GM23338 (cell line): ENCODE measurements around the gene SETBP1. TPM values are rescaled to one million over a fixed set of nuclear protein-coding genes. Genes with fewer than 3 reads are reported as not detected.

Experiments
- ATAC-seq: fragments of 200-7000 bp; cut with Tn5 transposase; 3 replicates; pipeline ENCODE4 v1.9.1; 2020
- DNase-seq: peaks from one replicate; pipeline ENCODE4 v3.0.0-alpha.2; 2015; ENCODE audit warnings: low spot score
- H2AFZ ChIP-seq: fragments of 200-600 bp; sonication (generic); 2 replicates; pipeline ENCODE4 v1.8.0; 2016; ENCODE audit warnings: antibody characterized with exemption, mild to moderate bottlenecking, moderate library complexity
- H3F3A ChIP-seq: fragments of 200-600 bp; sonication (generic); replicated peaks from 2 replicates; pipeline ENCODE4 v1.8.0; 2017; ENCODE audit warnings: antibody characterized with exemption, mixed run types, low read depth
- H3K27ac ChIP-seq: fragments of 200-600 bp; sonication (generic); 2 replicates; pipeline ENCODE4 v1.6.1; 2016; ENCODE audit warnings: low read depth
- H3K27me3 ChIP-seq: fragments of 200-600 bp; sonication (generic); 2 replicates; pipeline ENCODE4 v1.8.0; 2016; ENCODE audit warnings: mild to moderate bottlenecking, mixed run types, moderate library complexity; ENCODE audit not compliant: insufficient read depth
- H3K36me3 ChIP-seq: fragments of 200-600 bp; sonication (generic); 2 replicates; pipeline ENCODE4 v1.8.0; 2016; ENCODE audit warnings: mild to moderate bottlenecking; ENCODE audit not compliant: insufficient read depth
- H3K4me1 ChIP-seq: fragments of 200-600 bp; sonication (generic); 2 replicates; pipeline ENCODE4 v1.8.0; 2016; ENCODE audit warnings: mild to moderate bottlenecking, moderate library complexity; ENCODE audit not compliant: insufficient read depth
- H3K4me2 ChIP-seq: fragments of 200-600 bp; sonication (generic); 2 replicates; pipeline ENCODE4 v1.7.1; 2017; ENCODE audit warnings: mixed run types
- H3K4me3 ChIP-seq: fragments of 200-600 bp; sonication (generic); 2 replicates; pipeline ENCODE4 v1.6.1; 2016; ENCODE audit warnings: mixed run types
- H3K79me2 ChIP-seq: fragments of 200-600 bp; sonication (generic); replicated peaks from 2 replicates; pipeline ENCODE4 v1.8.0; 2017; ENCODE audit warnings: mild to moderate bottlenecking; ENCODE audit not compliant: insufficient read depth
- H3K9me2 ChIP-seq: fragments of 200-600 bp; sonication (generic); 2 replicates; pipeline ENCODE4 v1.8.0; 2017; ENCODE audit not compliant: insufficient read depth
- H4K20me1 ChIP-seq: fragments of 200-600 bp; sonication (generic); replicated peaks from 2 replicates; pipeline ENCODE4 v1.8.0; 2017; ENCODE audit warnings: mild to moderate bottlenecking; ENCODE audit not compliant: insufficient read depth
- H3K27ac Mint-ChIP-seq: 2 replicates; pipeline ENCODE4 v1.8.0; 2020; ENCODE audit warnings: inconsistent platforms, mild to moderate bottlenecking, moderate library complexity, mixed read lengths
- H3K27me3 Mint-ChIP-seq: 3 replicates; pipeline ENCODE4 v1.8.0; 2022; ENCODE audit warnings: low read depth, mild to moderate bottlenecking, moderate library complexity, mixed read lengths, inconsistent platforms; ENCODE audit not compliant: insufficient read depth, poor library complexity
- H3K36me3 Mint-ChIP-seq: 3 replicates; pipeline ENCODE4 v1.8.0; 2021; ENCODE audit warnings: low read depth, mild to moderate bottlenecking, inconsistent platforms, moderate library complexity, mixed read lengths
- H3K4me1 Mint-ChIP-seq: 3 replicates; pipeline ENCODE4 v1.8.0; 2020; ENCODE audit warnings: mild to moderate bottlenecking, inconsistent platforms, mixed read lengths
- H3K4me3 Mint-ChIP-seq: 3 replicates; pipeline ENCODE4 v1.8.0; 2021; ENCODE audit warnings: moderate library complexity, mild to moderate bottlenecking, inconsistent platforms, mixed read lengths
- H3K9me3 Mint-ChIP-seq: 3 replicates; pipeline ENCODE4 v1.8.0; 2020; ENCODE audit warnings: moderate library complexity, mild to moderate bottlenecking, inconsistent platforms, mixed read lengths
- CTCF ChIP-seq, 2 experiments: fragments of 200-600 bp in 1 of 2; sonication (generic) in 1 of 2; conservative IDR thresholded peaks; 2 replicates each; pipeline versions ENCODE4 v1.5.1 to v1.6.1; 2016 to 2017; ENCODE audit warnings: antibody characterized with exemption in 2 of 2, low read depth in 2 of 2, mild to moderate bottlenecking in 2 of 2, moderate library complexity in 1 of 2
- ETS1 ChIP-seq: IDR thresholded peaks from 2 replicates; pipeline ENCODE4 v1.6.1; 2016; ENCODE audit warnings: antibody characterized with exemption
- EZH2phosphoT487 ChIP-seq: fragments of 200-600 bp; sonication (generic); IDR thresholded peaks from one replicate; pipeline ENCODE4 v1.8.1; 2018; ENCODE audit warnings: antibody characterized with exemption; ENCODE audit not compliant: unreplicated experiment
- JUNB ChIP-seq: IDR thresholded peaks from one replicate; pipeline ENCODE4 v1.6.1; 2016; ENCODE audit warnings: antibody characterized with exemption; ENCODE audit not compliant: unreplicated experiment
- NANOG ChIP-seq: IDR thresholded peaks from 2 replicates; pipeline ENCODE4 v1.6.1; 2016; ENCODE audit warnings: antibody characterized with exemption, borderline replicate concordance
- REST ChIP-seq: IDR thresholded peaks from one replicate; pipeline ENCODE4 v1.6.1; 2018; ENCODE audit warnings: antibody characterized with exemption; ENCODE audit not compliant: unreplicated experiment
- STAT1 ChIP-seq: IDR thresholded peaks from one replicate; pipeline ENCODE4 v1.6.1; 2016; ENCODE audit warnings: antibody characterized with exemption; ENCODE audit not compliant: unreplicated experiment
- ZNF331 ChIP-seq: fragments of 250-450 bp; sonication (Bioruptor Pico); IDR thresholded peaks from 2 replicates; pipeline ENCODE4 v1.5.0; 2020; ENCODE audit warnings: low read depth, mild to moderate bottlenecking, moderate library complexity
- polyA plus RNA-seq: library from polyadenylated mRNA; unstranded; fragments of >200 nt; fragmentation: Nextera tagmentation; extraction: Ambion mirVana; gene quantifications from 2 replicates; pipeline ENCODE4 v1.2.1, GENCODE V29; 2016
- total RNA-seq: library from RNA; depleted of rRNA; stranded (reverse); fragments of >200 nt; shearing (Covaris generic); gene quantifications from 2 replicates; pipeline ENCODE4 v1.2.3, GENCODE V29; 2014

Gene SETBP1
- total and polyA plus RNA-seq, 2 experiments from 2014 or later = 1.6 to 5.5 TPM

- ATAC-seq = no peak
- no peaks in the 10 kb centered on the region for H3F3A ChIP-seq
- Mint-ChIP-seq H3K4me3 (no peak overlapping the region), H3K9me3 (no peaks in the 10 kb centered on the region; the same call in 2 of the 3 replicates), H3K27me3 (peaks cover 12% of the 10 kb centered on the region), H3K36me3 (0 out of 3 replicates have a peak, but pooled peaks cover 3% of the 10 kb centered on the region), H3K27ac (no peak overlapping the region), H3K4me1 (peaks cover 35% of the 10 kb centered on the region)
- H3K9me2 ChIP-seq = no peaks in the 10 kb centered on the region
- no peak for DNase-seq
- H3K4me2 ChIP-seq = no peak overlapping the region
- no peak overlapping the region for H3K4me3 ChIP-seq
- no peaks in the 10 kb centered on the region for H3K36me3 ChIP-seq
- TF ChIP-seq CTCF (conservative IDR thresholded peaks at IDR 0.05; ENCODE audit: low read depth in 2 of 2) (no peak), JUNB (no peak), REST (no peak), ZNF331 (no peak), STAT1 (no peak), NANOG (no peak), EZH2phosphoT487 (no peak), ETS1 (no peak)
- no peaks in the 10 kb centered on the region for H3K27me3 ChIP-seq
- H4K20me1 ChIP-seq = no peaks in the 10 kb centered on the region
- H2AFZ ChIP-seq = no peak overlapping the region
- peaks cover 28% of the 10 kb centered on the region for H3K4me1 ChIP-seq
- no peaks in the 10 kb centered on the region for H3K79me2 ChIP-seq
- H3K27ac ChIP-seq = no peak overlapping the region
Observed at GRCh38 chr18:44942073-44942472, 261.4 kb downstream of the SETBP1 start.

GRCh38 chr18:44943311-44943881, 262.7 kb downstream of the SETBP1 start:
- Mint-ChIP-seq H3K27ac (no peak overlapping the region), H3K4me1 (peaks cover 29% of the 10 kb centered on the region), H3K27me3 (peaks cover 12% of the 10 kb centered on the region), H3K36me3 (no peaks in the 10 kb centered on the region), H3K4me3 (no peak overlapping the region), H3K9me3 (no peaks in the 10 kb centered on the region; the same call in 2 of the 3 replicates)
- H4K20me1 ChIP-seq = no peaks in the 10 kb centered on the region
- no peaks in the 10 kb centered on the region for H3K9me2 ChIP-seq
- H2AFZ ChIP-seq = no peak overlapping the region
- H3K4me3 ChIP-seq = no peak overlapping the region
- peaks cover 28% of the 10 kb centered on the region for H3K4me1 ChIP-seq
- H3K27ac ChIP-seq = no peak overlapping the region
- ATAC-seq = peak; percentile 91
- H3K4me2 ChIP-seq = no peak overlapping the region
- no peaks in the 10 kb centered on the region for H3K27me3 ChIP-seq
- H3K36me3 ChIP-seq = no peaks in the 10 kb centered on the region
- DNase-seq = peak; percentile 65
- H3F3A ChIP-seq = no peaks in the 10 kb centered on the region
- no peaks in the 10 kb centered on the region for H3K79me2 ChIP-seq
- TF ChIP-seq REST = no peak
